Activated CD4-positive, alpha-beta T cell treated with anti-CD3 and anti-CD28 coated beads for 4 hours (primary cell): ENCODE results near the gene STX8.

Source experiments
- DNase-seq, 2 donors: peaks; one replicate each; pipeline ENCODE4 v3.0.0-alpha.2; 2020

Gene STX8

GRCh38 chr17:9203771-9204425 is 371.7 kb downstream of the STX8 start:
- no peak for DNase-seq

- DNase-seq, result no peak
Measured at GRCh38 chr17:9202532-9202931, 373.1 kb downstream of the STX8 start.

- DNase-seq, result no peak
Measured at GRCh38 chr17:9200699-9201359, 374.8 kb downstream of the STX8 start.
